Epithelial cell of proximal tubule (primary cell): Measurements from ENCODE around the gene TNNI3K. TPM values are rescaled to one million over a fixed set of nuclear protein-coding genes. Genes with fewer than 3 reads are reported as not detected.
A peak's percentile ranks its signal among the peaks of the same experiment; 100 is the strongest.

Experiments
- DNase-seq: peaks from one replicate; pipeline ENCODE4 v3.0.0-alpha.2; 2011; ENCODE audit warnings: low read depth
- H3K4me3 ChIP-seq: 2 replicates; pipeline ENCODE4 v1.5.1; 2011; ENCODE audit warnings: low read depth, mild to moderate bottlenecking, low read length
- CTCF ChIP-seq: conservative IDR thresholded peaks from 2 replicates; pipeline ENCODE4 v1.5.1; 2012; ENCODE audit warnings: low read depth, mild to moderate bottlenecking, low read length
- total RNA-seq: library from RNA; depleted of rRNA; stranded (reverse); fragments of >200 nt; gene quantifications from 2 replicates; pipeline ENCODE4 v1.2.3, GENCODE V29; 2015

The TNNI3K gene
- total RNA-seq, 1 donor from 2014 or later = 0.69 TPM

- peak; percentile 2 for DNase-seq
- no peak overlapping the region for H3K4me3 ChIP-seq
- TF ChIP-seq CTCF = no peak
Measured at GRCh38 chr1:74502432-74502831, 267.2 kb downstream of the TNNI3K start.

- H3K4me3 ChIP-seq = no peak overlapping the region
- TF ChIP-seq CTCF = no peak
- no peak for DNase-seq
Measured at GRCh38 chr1:74502858-74503257, 267.7 kb downstream of the TNNI3K start.

GRCh38 chr1:74504125-74504932 lies 269.1 kb downstream of the TNNI3K start:
- H3K4me3 ChIP-seq = no peak overlapping the region
- peak; percentile 4 for DNase-seq
- peak; percentile 96 for TF ChIP-seq CTCF

GRCh38 chr1:74504933-74505512 lies 269.8 kb downstream of the TNNI3K start:
- no peak for TF ChIP-seq CTCF
- H3K4me3 ChIP-seq = no peak overlapping the region
- no peak for DNase-seq

- TF ChIP-seq CTCF = no peak
- no peak overlapping the region for H3K4me3 ChIP-seq
- no peak for DNase-seq
Measured at GRCh38 chr1:74505928-74506710, 270.9 kb downstream of the TNNI3K start.

GRCh38 chr1:74508449-74508848 lies 273.3 kb downstream of the TNNI3K start:
- no peak for TF ChIP-seq CTCF
- no peak overlapping the region for H3K4me3 ChIP-seq
- DNase-seq = no peak
